GM21367 (cell line): ENCODE results near the gene POC5.
"Not testable (repeated sequence)": the region's sequence is repeated elsewhere in the genome, so short reads cannot be mapped to it uniquely, and the experiment has no call there.

Experiments used
- ATAC-seq: cut with Tn5 transposase; IDR thresholded peaks from one replicate; pipeline ENCODE4 v1.9.1; 2021; ENCODE audit not compliant: unreplicated experiment

The POC5 gene

GRCh38 chr5:75706016-75706415 lies 11.2 kb downstream of the POC5 start:
- no peak for ATAC-seq

- no peak for ATAC-seq
Measured at GRCh38 chr5:75701856-75702255, 15.4 kb downstream of the POC5 start.

GRCh38 chr5:75695472-75696351 lies 21.5 kb downstream of the POC5 start:
- ATAC-seq, result not testable (repeated sequence)

- ATAC-seq, result no peak
Measured at GRCh38 chr5:75694781-75695180, 22.5 kb downstream of the POC5 start.

- no peak for ATAC-seq
Measured at GRCh38 chr5:75690669-75691068, 26.6 kb downstream of the POC5 start.

- no peak for ATAC-seq
Measured at GRCh38 chr5:75686480-75686879, 30.8 kb downstream of the POC5 start.

- ATAC-seq, result no peak
Measured at GRCh38 chr5:75685141-75685540, 32.1 kb downstream of the POC5 start.

GRCh38 chr5:75681125-75681830 lies 36.0 kb downstream of the POC5 start:
- ATAC-seq, result no peak

GRCh38 chr5:75678155-75678554 lies 39.1 kb downstream of the POC5 start:
- no peak for ATAC-seq

GRCh38 chr5:75677607-75678006 lies 39.6 kb downstream of the POC5 start:
- ATAC-seq, result no peak

- no peak for ATAC-seq
Measured at GRCh38 chr5:75675783-75676182, 41.5 kb downstream of the POC5 start.

GRCh38 chr5:75672616-75673015 lies 44.6 kb downstream of the POC5 start:
- ATAC-seq, result no peak

GRCh38 chr5:75671506-75671905 lies 45.7 kb downstream of the POC5 start:
- no peak for ATAC-seq

GRCh38 chr5:75670577-75670976 lies 46.7 kb downstream of the POC5 start:
- ATAC-seq, result no peak

GRCh38 chr5:75668977-75669689 lies 48.1 kb downstream of the POC5 start:
- ATAC-seq, result peak; percentile 91

GRCh38 chr5:75668445-75668844 lies 48.8 kb downstream of the POC5 start:
- ATAC-seq, result no peak

GRCh38 chr5:75667586-75667985 lies 49.7 kb downstream of the POC5 start:
- ATAC-seq, result no peak

- ATAC-seq, result no peak
Measured at GRCh38 chr5:75666801-75667200, 50.4 kb downstream of the POC5 start.

GRCh38 chr5:75664979-75665378 lies 52.3 kb downstream of the POC5 start:
- ATAC-seq, result no peak

GRCh38 chr5:75663579-75664284 lies 53.5 kb downstream of the POC5 start:
- no peak for ATAC-seq

- no peak for ATAC-seq
Measured at GRCh38 chr5:75662061-75662460, 55.2 kb downstream of the POC5 start.
